Thyroid gland (tissue), 4 donors: ENCODE data around the gene RHEB. TPM values are rescaled to one million over a fixed set of nuclear protein-coding genes. Genes with fewer than 3 reads are reported as not detected.

Experiments used
- DNase-seq, 2 donors: peaks; one replicate each; pipeline ENCODE4 v3.0.0-alpha.2; 2019
- H3K27ac ChIP-seq, 3 donors: fragments of 200-600 bp; sonication (generic); 1 replicate in 2 of 3; 2 replicates in 1 of 3; pipeline ENCODE4 v1.5.1; 2016 to 2019; ENCODE audit warnings: mild to moderate bottlenecking in 1 of 3, moderate library complexity in 1 of 3
- H3K27me3 ChIP-seq: fragments of 200-600 bp; sonication (generic); one replicate; pipeline ENCODE4 v1.5.1; 2019
- H3K36me3 ChIP-seq, 2 donors: fragments of 200-600 bp; sonication (generic); one replicate each; pipeline ENCODE4 v1.5.1; 2016 to 2019
- H3K4me1 ChIP-seq, 2 donors: fragments of 200-600 bp; sonication (generic); one replicate each; pipeline ENCODE4 v1.5.1; 2017 to 2019
- H3K4me3 ChIP-seq, 3 donors: fragments of 200-600 bp; sonication (generic); replicated peaks in 1 of 3; 1 replicate in 2 of 3; 2 replicates in 1 of 3; pipeline ENCODE4 v1.5.1; 2016; ENCODE audit warnings: mild to moderate bottlenecking in 1 of 3
- H3K9me3 ChIP-seq: fragments of 200-600 bp; sonication (generic); one replicate; pipeline ENCODE4 v1.5.1; 2017
- CTCF ChIP-seq, 6 experiments: fragments of 200-600 bp in 3 of 6; fragments of 450-650 bp in 3 of 6; sonication (generic) in 3 of 6; IDR thresholded peaks; one replicate each; pipeline ENCODE4 v1.5.1; 2016 to 2019; ENCODE audit warnings: antibody characterized with exemption in 6 of 6, mild to moderate bottlenecking in 2 of 6, inconsistent platforms in 1 of 6, moderate library complexity in 1 of 6
- POLR2A ChIP-seq, 2 donors: fragments of 450-650 bp; IDR thresholded peaks; one replicate each; pipeline ENCODE4 v1.6.1; 2017; ENCODE audit warnings: antibody characterized with exemption in 2 of 2, mild to moderate bottlenecking in 2 of 2, moderate library complexity in 1 of 2
- WGBS, 2 donors: methylation state at CpG; one replicate each; pipeline ENCODE4 v1.1.5; 2017; 5-methylcytosine and 5-hydroxymethylcytosine counted together
- intact Hi-C: fragments of 100-400 bp; cut with DNase I; formaldehyde crosslinking; loops from one replicate; pipeline ENCODE4 v1.15.1; 2023
- total RNA-seq, 4 donors: library from RNA; depleted of rRNA; stranded (reverse); fragments of >200 nt; gene quantifications; one replicate each; pipeline ENCODE4 v1.2.3, GENCODE V29; 2016

Gene RHEB
- total RNA-seq, 4 donors from 2014 or later: 88.3 to 104 (median 95.6) TPM

GRCh38 chr7:151511270-151511669 lies 8.4 kb downstream of the RHEB start:
- no peak for TF ChIP-seq CTCF (IDR thresholded peaks at IDR 0.05)
- no peak for TF ChIP-seq POLR2A (IDR thresholded peaks at IDR 0.05)
- Histone ChIP-seq H3K27ac (no peak overlapping the region), H3K9me3 (no peaks in the 10 kb centered on the region), H3K4me3 (no peak overlapping the region), H3K36me3 (no peaks in the 10 kb centered on the region), H3K4me1 (peaks cover 20 to 25% of the 10 kb centered on the region in 2 donors), H3K27me3 (no peaks in the 10 kb centered on the region)
- no peak for DNase-seq
- intact Hi-C loops: no loop called here
- 82 to 84% methylated on average over 4 of the region's 4 CpGs for WGBS, 2 donors

- Histone ChIP-seq H3K9me3 (no peaks in the 10 kb centered on the region), H3K36me3 (no peaks in the 10 kb centered on the region), H3K27ac (no peak overlapping the region), H3K27me3 (no peaks in the 10 kb centered on the region), H3K4me3 (no peak overlapping the region), H3K4me1 (peaks cover 16 to 25% of the 10 kb centered on the region in 2 donors)
- intact Hi-C loops: no loop called here
- TF ChIP-seq CTCF (IDR thresholded peaks at IDR 0.05) (no peak), POLR2A (IDR thresholded peaks at IDR 0.05) (no peak)
- WGBS, 2 donors: 79 to 88% methylated on average over 5 of the region's 5 CpGs
- DNase-seq: no peak
Measured at GRCh38 chr7:151509670-151510333, 9.9 kb downstream of the RHEB start.

GRCh38 chr7:151508991-151509390 lies 10.7 kb downstream of the RHEB start:
- Histone ChIP-seq H3K4me1 (peaks cover 18 to 32% of the 10 kb centered on the region in 2 donors), H3K4me3 (no peak overlapping the region), H3K27ac (no peak overlapping the region), H3K27me3 (no peaks in the 10 kb centered on the region), H3K36me3 (no peaks in the 10 kb centered on the region), H3K9me3 (no peaks in the 10 kb centered on the region)
- WGBS, 2 donors: 56 to 66% methylated on average over 5 to 6 of the region's 6 CpGs
- no peak for TF ChIP-seq CTCF (IDR thresholded peaks at IDR 0.05)
- no peak for TF ChIP-seq POLR2A (IDR thresholded peaks at IDR 0.05)
- peak in 1 of 2 donors; percentile 28 for DNase-seq
- intact Hi-C loops: no loop called here

- H3K27ac ChIP-seq: no peak overlapping the region
- 77 to 79% methylated on average over 2 of the region's 2 CpGs for WGBS, 2 donors
- peaks cover 20 to 32% of the 10 kb centered on the region in 2 donors for H3K4me1 ChIP-seq
- intact Hi-C loops: no loop called here
- no peak overlapping the region for H3K4me3 ChIP-seq
- H3K9me3 ChIP-seq: no peaks in the 10 kb centered on the region
- TF ChIP-seq POLR2A (IDR thresholded peaks at IDR 0.05) (no peak), CTCF (IDR thresholded peaks at IDR 0.05) (no peak)
- no peak for DNase-seq
- H3K27me3 ChIP-seq: no peaks in the 10 kb centered on the region
- H3K36me3 ChIP-seq: no peaks in the 10 kb centered on the region
Measured at GRCh38 chr7:151507806-151508205, 11.9 kb downstream of the RHEB start.

- Histone ChIP-seq H3K27me3 (no peaks in the 10 kb centered on the region), H3K4me1 (peaks cover 20 to 27% of the 10 kb centered on the region in 2 donors), H3K27ac (no peak overlapping the region), H3K9me3 (no peaks in the 10 kb centered on the region), H3K36me3 (no peaks in the 10 kb centered on the region), H3K4me3 (no peak overlapping the region)
- intact Hi-C loops: no loop called here
- WGBS, 2 donors: 59 to 68% methylated on average over 5 of the region's 5 CpGs
- DNase-seq: peak; percentile 20 to 24
- TF ChIP-seq POLR2A (IDR thresholded peaks at IDR 0.05): no peak
- TF ChIP-seq CTCF (IDR thresholded peaks at IDR 0.05): no peak
Measured at GRCh38 chr7:151506901-151507382, 12.8 kb downstream of the RHEB start.
